ENCODE data around the gene MAP1LC3A.

DNA sequence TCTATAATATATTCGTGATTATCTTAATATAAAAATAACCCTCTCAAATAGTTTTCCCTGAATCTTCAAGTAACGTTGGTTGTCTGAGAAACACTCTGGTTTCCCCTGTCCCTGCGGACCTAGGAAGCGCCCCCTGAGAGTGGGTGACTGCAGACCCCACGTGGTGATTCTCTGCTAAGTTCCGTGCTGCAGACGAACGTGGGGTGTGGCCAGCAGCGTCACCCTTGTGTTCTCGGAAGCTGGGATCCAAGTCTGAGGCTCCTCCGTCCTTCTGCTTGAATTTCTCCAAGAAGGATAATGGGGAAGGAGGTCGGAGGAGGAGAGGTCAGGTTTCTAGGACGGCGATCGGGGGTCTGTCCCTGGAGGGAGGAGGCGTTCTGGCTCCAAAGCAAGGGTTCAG, 16.6 kb upstream of the MAP1LC3A start:
- TF ChIP-seq, protein P1, sequence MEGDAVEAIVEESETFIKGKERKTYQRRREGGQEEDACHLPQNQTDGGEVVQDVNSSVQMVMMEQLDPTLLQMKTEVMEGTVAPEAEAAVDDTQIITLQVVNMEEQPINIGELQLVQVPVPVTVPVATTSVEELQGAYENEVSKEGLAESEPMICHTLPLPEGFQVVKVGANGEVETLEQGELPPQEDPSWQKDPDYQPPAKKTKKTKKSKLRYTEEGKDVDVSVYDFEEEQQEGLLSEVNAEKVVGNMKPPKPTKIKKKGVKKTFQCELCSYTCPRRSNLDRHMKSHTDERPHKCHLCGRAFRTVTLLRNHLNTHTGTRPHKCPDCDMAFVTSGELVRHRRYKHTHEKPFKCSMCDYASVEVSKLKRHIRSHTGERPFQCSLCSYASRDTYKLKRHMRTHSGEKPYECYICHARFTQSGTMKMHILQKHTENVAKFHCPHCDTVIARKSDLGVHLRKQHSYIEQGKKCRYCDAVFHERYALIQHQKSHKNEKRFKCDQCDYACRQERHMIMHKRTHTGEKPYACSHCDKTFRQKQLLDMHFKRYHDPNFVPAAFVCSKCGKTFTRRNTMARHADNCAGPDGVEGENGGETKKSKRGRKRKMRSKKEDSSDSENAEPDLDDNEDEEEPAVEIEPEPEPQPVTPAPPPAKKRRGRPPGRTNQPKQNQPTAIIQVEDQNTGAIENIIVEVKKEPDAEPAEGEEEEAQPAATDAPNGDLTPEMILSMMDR (IDR thresholded peaks at IDR 0.05), result no peak
- TF ChIP-seq POLR2A (IDR thresholded peaks at IDR 0.05), result no peak

Data from body of pancreas (tissue), 4 donors.